GM12891 (cell line): Measurements from ENCODE around the gene ZNF385D.

Experiments
- DNase-seq: peaks from one replicate; pipeline ENCODE4 v3.0.0; 2011; ENCODE audit warnings: low spot score; ENCODE audit not compliant: insufficient read length
- FAIRE-seq: peaks from 2 replicates; lab custom pipeline; 2011; peaks lifted over from hg19 to GRCh38; lab: Jason Lieb, UNC
- PAX5 ChIP-seq: IDR thresholded peaks from 2 replicates; pipeline ENCODE4 v1.6.1; 2011; ENCODE audit warnings: low read length, moderate library complexity, mild to moderate bottlenecking; ENCODE audit not compliant: insufficient read depth, severe bottlenecking
- POLR2A ChIP-seq: IDR thresholded peaks from 2 replicates; pipeline ENCODE4 v1.6.1; 2011; ENCODE audit warnings: low read depth, low read length, control low read depth
- POLR2AphosphoS5 ChIP-seq: IDR thresholded peaks from 2 replicates; pipeline ENCODE4 v1.6.1; 2011; ENCODE audit warnings: low read depth, low read length, control low read depth
- POU2F2 ChIP-seq: IDR thresholded peaks from 2 replicates; pipeline ENCODE4 v1.6.1; 2011; ENCODE audit warnings: low read depth, mild to moderate bottlenecking, control low read depth, low read length, moderate library complexity
- SPI1 ChIP-seq: IDR thresholded peaks from 2 replicates; pipeline ENCODE4 v1.6.1; 2011; ENCODE audit warnings: low read depth, low read length, control low read depth
- TAF1 ChIP-seq: IDR thresholded peaks from 2 replicates; pipeline ENCODE4 v1.6.1; 2011; ENCODE audit warnings: low read depth, low read length, control low read depth

Gene ZNF385D

GRCh38 chr3:21751886-21752285, 876 bp upstream of the ZNF385D start:
- FAIRE-seq (no peak), DNase-seq (no peak)
- no peak for TF ChIP-seq POLR2A
- no peak for TF ChIP-seq TAF1
- TF ChIP-seq POLR2AphosphoS5, result no peak
- no peak for TF ChIP-seq SPI1
- no peak for TF ChIP-seq POU2F2
- no peak for TF ChIP-seq PAX5

- DNase-seq (no peak), FAIRE-seq (no peak)
- no peak for TF ChIP-seq POLR2A
- no peak for TF ChIP-seq POU2F2
- no peak for TF ChIP-seq POLR2AphosphoS5
- no peak for TF ChIP-seq TAF1
- no peak for TF ChIP-seq SPI1
- TF ChIP-seq PAX5, result no peak
Measured at GRCh38 chr3:21750080-21750696, 822 bp downstream of the ZNF385D start.

GRCh38 chr3:21747966-21748555, 2.9 kb downstream of the ZNF385D start:
- FAIRE-seq (no peak), DNase-seq (no peak)
- TF ChIP-seq POLR2A (no peak), PAX5 (no peak), POU2F2 (no peak), POLR2AphosphoS5 (no peak), SPI1 (no peak), TAF1 (no peak)

GRCh38 chr3:21747376-21747775, 3.6 kb downstream of the ZNF385D start:
- DNase-seq, result no peak
- TF ChIP-seq PAX5, result no peak
- TF ChIP-seq SPI1, result no peak
- TF ChIP-seq POLR2A, result no peak
- TF ChIP-seq POU2F2, result no peak
- no peak for TF ChIP-seq TAF1
- TF ChIP-seq POLR2AphosphoS5, result no peak
- FAIRE-seq, result no peak

- DNase-seq (no peak), FAIRE-seq (no peak)
- TF ChIP-seq TAF1 (no peak), PAX5 (no peak), POLR2A (no peak), SPI1 (no peak), POLR2AphosphoS5 (no peak), POU2F2 (no peak)
Measured at GRCh38 chr3:21745966-21746365, 5.0 kb downstream of the ZNF385D start.

- TF ChIP-seq POLR2AphosphoS5, result no peak
- no peak for TF ChIP-seq POU2F2
- no peak for TF ChIP-seq SPI1
- TF ChIP-seq POLR2A, result no peak
- FAIRE-seq (no peak), DNase-seq (no peak)
Measured at GRCh38 chr3:21744793-21745192, 6.2 kb downstream of the ZNF385D start.

- FAIRE-seq (no peak), DNase-seq (no peak)
- TF ChIP-seq TAF1 (no peak), SPI1 (no peak), POU2F2 (no peak), PAX5 (no peak), POLR2AphosphoS5 (no peak), POLR2A (no peak)
Measured at GRCh38 chr3:21738935-21739702, 11.9 kb downstream of the ZNF385D start.

GRCh38 chr3:21738283-21738682, 12.7 kb downstream of the ZNF385D start:
- no peak for FAIRE-seq
- TF ChIP-seq TAF1, result no peak
- no peak for TF ChIP-seq POU2F2
- no peak for TF ChIP-seq POLR2A
- TF ChIP-seq POLR2AphosphoS5, result no peak
- TF ChIP-seq SPI1, result no peak
- no peak for TF ChIP-seq PAX5
- no peak for DNase-seq

- FAIRE-seq, result no peak
- no peak for TF ChIP-seq SPI1
- TF ChIP-seq PAX5, result no peak
- TF ChIP-seq TAF1, result no peak
- no peak for TF ChIP-seq POLR2AphosphoS5
- TF ChIP-seq POLR2A, result no peak
- TF ChIP-seq POU2F2, result no peak
- no peak for DNase-seq
Measured at GRCh38 chr3:21734746-21735145, 16.3 kb downstream of the ZNF385D start.
